ENCODE data around the gene PCDHB16. TPM values are rescaled to one million over a fixed set of nuclear protein-coding genes. Genes with fewer than 3 reads are reported as not detected.

Gene PCDHB16
- total and polyA plus RNA-seq, 2 of the 13 experiments (the other 11 are each of a cell fraction or from before 2014, with no cell fraction given): 0.60 to 0.66 TPM

- TF ChIP-seq, protein P1, sequence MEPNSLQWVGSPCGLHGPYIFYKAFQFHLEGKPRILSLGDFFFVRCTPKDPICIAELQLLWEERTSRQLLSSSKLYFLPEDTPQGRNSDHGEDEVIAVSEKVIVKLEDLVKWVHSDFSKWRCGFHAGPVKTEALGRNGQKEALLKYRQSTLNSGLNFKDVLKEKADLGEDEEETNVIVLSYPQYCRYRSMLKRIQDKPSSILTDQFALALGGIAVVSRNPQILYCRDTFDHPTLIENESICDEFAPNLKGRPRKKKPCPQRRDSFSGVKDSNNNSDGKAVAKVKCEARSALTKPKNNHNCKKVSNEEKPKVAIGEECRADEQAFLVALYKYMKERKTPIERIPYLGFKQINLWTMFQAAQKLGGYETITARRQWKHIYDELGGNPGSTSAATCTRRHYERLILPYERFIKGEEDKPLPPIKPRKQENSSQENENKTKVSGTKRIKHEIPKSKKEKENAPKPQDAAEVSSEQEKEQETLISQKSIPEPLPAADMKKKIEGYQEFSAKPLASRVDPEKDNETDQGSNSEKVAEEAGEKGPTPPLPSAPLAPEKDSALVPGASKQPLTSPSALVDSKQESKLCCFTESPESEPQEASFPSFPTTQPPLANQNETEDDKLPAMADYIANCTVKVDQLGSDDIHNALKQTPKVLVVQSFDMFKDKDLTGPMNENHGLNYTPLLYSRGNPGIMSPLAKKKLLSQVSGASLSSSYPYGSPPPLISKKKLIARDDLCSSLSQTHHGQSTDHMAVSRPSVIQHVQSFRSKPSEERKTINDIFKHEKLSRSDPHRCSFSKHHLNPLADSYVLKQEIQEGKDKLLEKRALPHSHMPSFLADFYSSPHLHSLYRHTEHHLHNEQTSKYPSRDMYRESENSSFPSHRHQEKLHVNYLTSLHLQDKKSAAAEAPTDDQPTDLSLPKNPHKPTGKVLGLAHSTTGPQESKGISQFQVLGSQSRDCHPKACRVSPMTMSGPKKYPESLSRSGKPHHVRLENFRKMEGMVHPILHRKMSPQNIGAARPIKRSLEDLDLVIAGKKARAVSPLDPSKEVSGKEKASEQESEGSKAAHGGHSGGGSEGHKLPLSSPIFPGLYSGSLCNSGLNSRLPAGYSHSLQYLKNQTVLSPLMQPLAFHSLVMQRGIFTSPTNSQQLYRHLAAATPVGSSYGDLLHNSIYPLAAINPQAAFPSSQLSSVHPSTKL (CRISPR knock-in tag; IDR thresholded peaks at IDR 0.05): no peak
- TF ChIP-seq CENPT (CRISPR knock-in tag; IDR thresholded peaks at IDR 0.05; ENCODE audit: low read depth): no peak
- no peak for TF ChIP-seq ATM (IDR thresholded peaks at IDR 0.05; ENCODE audit: borderline replicate concordance)
- TF ChIP-seq SETDB1 (CRISPR knock-in tag; IDR thresholded peaks at IDR 0.05; ENCODE audit: borderline replicate concordance): no peak
- TF ChIP-seq ZNF264 (CRISPR knock-in tag; IDR thresholded peaks at IDR 0.05): no peak
- TF ChIP-seq GATAD2A (CRISPR knock-in tag; IDR thresholded peaks at IDR 0.05): peak; percentile 16; the same call in 1 of the 2 replicates
- TF ChIP-seq, protein P2, sequence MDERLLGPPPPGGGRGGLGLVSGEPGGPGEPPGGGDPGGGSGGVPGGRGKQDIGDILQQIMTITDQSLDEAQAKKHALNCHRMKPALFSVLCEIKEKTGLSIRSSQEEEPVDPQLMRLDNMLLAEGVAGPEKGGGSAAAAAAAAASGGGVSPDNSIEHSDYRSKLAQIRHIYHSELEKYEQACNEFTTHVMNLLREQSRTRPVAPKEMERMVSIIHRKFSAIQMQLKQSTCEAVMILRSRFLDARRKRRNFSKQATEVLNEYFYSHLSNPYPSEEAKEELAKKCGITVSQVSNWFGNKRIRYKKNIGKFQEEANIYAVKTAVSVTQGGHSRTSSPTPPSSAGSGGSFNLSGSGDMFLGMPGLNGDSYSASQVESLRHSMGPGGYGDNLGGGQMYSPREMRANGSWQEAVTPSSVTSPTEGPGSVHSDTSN (CRISPR knock-in tag; IDR thresholded peaks at IDR 0.05): no peak
- TF ChIP-seq TRAFD1 (CRISPR knock-in tag; IDR thresholded peaks at IDR 0.05; ENCODE audit: borderline replicate concordance): no peak
- TF ChIP-seq TGIF2 (CRISPR knock-in tag; IDR thresholded peaks at IDR 0.05): no peak
- TF ChIP-seq ZSCAN9 (CRISPR knock-in tag; IDR thresholded peaks at IDR 0.05; ENCODE audit: borderline replicate concordance): no peak
- TF ChIP-seq SATB2 (CRISPR knock-in tag; IDR thresholded peaks at IDR 0.05): 0 out of 2 replicates have a peak, but pooled peaks have one; percentile 43
- TF ChIP-seq ZNF720 (CRISPR knock-in tag; IDR thresholded peaks at IDR 0.05): no peak
- TF ChIP-seq ZEB1 (IDR thresholded peaks at IDR 0.05; ENCODE audit: insufficient replicate concordance, low read depth): no peak
- TF ChIP-seq ZNF121 (CRISPR knock-in tag; IDR thresholded peaks at IDR 0.05): no peak
- no peak for TF ChIP-seq ZNF230 (CRISPR knock-in tag; IDR thresholded peaks at IDR 0.05)
- TF ChIP-seq YEATS2 (CRISPR knock-in tag; IDR thresholded peaks at IDR 0.05; ENCODE audit: borderline replicate concordance): no peak
- TF ChIP-seq HDAC2 (CRISPR knock-in tag; IDR thresholded peaks at IDR 0.05): no peak
- TF ChIP-seq KLF12 (CRISPR knock-in tag; IDR thresholded peaks at IDR 0.05; ENCODE audit: borderline replicate concordance): 0 out of 2 replicates have a peak, but pooled peaks have one; percentile 58
- TF ChIP-seq ZNF530 (CRISPR knock-in tag; IDR thresholded peaks at IDR 0.05; ENCODE audit: low read depth): no peak
- TF ChIP-seq FOXC1 (CRISPR knock-in tag; IDR thresholded peaks at IDR 0.05; ENCODE audit: borderline replicate concordance): no peak
- no peak for TF ChIP-seq ZNF337 (CRISPR knock-in tag; IDR thresholded peaks at IDR 0.05; ENCODE audit: borderline replicate concordance, low read depth)
- no peak for TF ChIP-seq ZMYM3 (CRISPR knock-in tag; IDR thresholded peaks at IDR 0.05)
- TF ChIP-seq REXO4 (CRISPR knock-in tag; IDR thresholded peaks at IDR 0.05; ENCODE audit: borderline replicate concordance): no peak
- TF ChIP-seq ZBTB14 (CRISPR knock-in tag; IDR thresholded peaks at IDR 0.05): no peak
- TF ChIP-seq, protein P3, sequence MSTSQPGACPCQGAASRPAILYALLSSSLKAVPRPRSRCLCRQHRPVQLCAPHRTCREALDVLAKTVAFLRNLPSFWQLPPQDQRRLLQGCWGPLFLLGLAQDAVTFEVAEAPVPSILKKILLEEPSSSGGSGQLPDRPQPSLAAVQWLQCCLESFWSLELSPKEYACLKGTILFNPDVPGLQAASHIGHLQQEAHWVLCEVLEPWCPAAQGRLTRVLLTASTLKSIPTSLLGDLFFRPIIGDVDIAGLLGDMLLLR (CRISPR knock-in tag; IDR thresholded peaks at IDR 0.05): no peak
Measured at GRCh38 chr5:141182248-141182647, at the start of gene PCDHB16 (continued).

Measured in HepG2 (cell line).